HG03571 (cell line): ENCODE data around the gene PTPN2.

ENCODE experiments used
- ATAC-seq: cut with Tn5 transposase; IDR thresholded peaks from one replicate; pipeline ENCODE4 v1.9.1; 2021; ENCODE audit not compliant: unreplicated experiment

The PTPN2 gene

GRCh38 chr18:12860530-12860929 lies 23.5 kb downstream of the PTPN2 start:
- no peak for ATAC-seq

GRCh38 chr18:12858991-12859390 lies 25.0 kb downstream of the PTPN2 start:
- ATAC-seq: no peak

GRCh38 chr18:12857991-12858544 lies 26.0 kb downstream of the PTPN2 start:
- no peak for ATAC-seq

GRCh38 chr18:12857215-12857905 lies 26.7 kb downstream of the PTPN2 start:
- no peak for ATAC-seq

GRCh38 chr18:12855916-12856315 lies 28.1 kb downstream of the PTPN2 start:
- ATAC-seq: no peak

- ATAC-seq: no peak
Observed at GRCh38 chr18:12852566-12853315, 31.3 kb downstream of the PTPN2 start.

- ATAC-seq: no peak
Observed at GRCh38 chr18:12851716-12852115, 32.3 kb downstream of the PTPN2 start.

GRCh38 chr18:12849548-12849947 lies 34.5 kb downstream of the PTPN2 start:
- ATAC-seq: no peak

- no peak for ATAC-seq
Observed at GRCh38 chr18:12848405-12848804, 35.6 kb downstream of the PTPN2 start.

GRCh38 chr18:12844391-12844790 lies 39.6 kb downstream of the PTPN2 start:
- ATAC-seq: no peak

- ATAC-seq: no peak
Observed at GRCh38 chr18:12843420-12844350, 40.4 kb downstream of the PTPN2 start.

GRCh38 chr18:12842459-12843380 lies 41.3 kb downstream of the PTPN2 start:
- ATAC-seq: no peak

GRCh38 chr18:12841070-12841469 lies 43.0 kb downstream of the PTPN2 start:
- ATAC-seq: no peak

- no peak for ATAC-seq
Observed at GRCh38 chr18:12840382-12840781, 43.7 kb downstream of the PTPN2 start.

GRCh38 chr18:12839526-12840196 lies 44.4 kb downstream of the PTPN2 start:
- peak; percentile 75 for ATAC-seq

- peak; percentile 53 for ATAC-seq
Observed at GRCh38 chr18:12839057-12839525, 44.9 kb downstream of the PTPN2 start.

GRCh38 chr18:12838178-12838634 lies 45.8 kb downstream of the PTPN2 start:
- ATAC-seq: no peak

GRCh38 chr18:12837747-12838146 lies 46.3 kb downstream of the PTPN2 start:
- ATAC-seq: no peak

GRCh38 chr18:12836551-12836950 lies 47.5 kb downstream of the PTPN2 start:
- no peak for ATAC-seq
